Adipose tissue (tissue), 3 donors: Measurements from ENCODE around the gene TAS2R43. TPM values are rescaled to one million over a fixed set of nuclear protein-coding genes. Genes with fewer than 3 reads are reported as not detected.
"Not testable (repeated sequence)": the region's sequence is repeated elsewhere in the genome, so short reads cannot be mapped to it uniquely, and the experiment has no call there.

Experiments
- H3K27ac ChIP-seq: one replicate; pipeline ENCODE4 v1.5.1; 2013; ENCODE audit warnings: low read depth, low read length
- WGBS, 3 donors: extraction: QIAGEN DNeasy Blood & Tissue Kit; methylation state at CpG; one replicate each; pipeline ENCODE4 v1.1.7; 2013; 5-methylcytosine and 5-hydroxymethylcytosine counted together
- polyA plus RNA-seq, 3 donors: library from polyadenylated mRNA; stranded (reverse); fragments of 200-250 nt; gene quantifications; one replicate each; pipeline ENCODE4 v1.2.3, GENCODE V29; 2013
- donor health status: healthy with polysubstance abuse.
- donor health status: Bipolar disorder and iron deficiency.
- donor health status: healthy.

Gene TAS2R43
- polyA plus RNA-seq, 3 donors = not detected

DNA sequence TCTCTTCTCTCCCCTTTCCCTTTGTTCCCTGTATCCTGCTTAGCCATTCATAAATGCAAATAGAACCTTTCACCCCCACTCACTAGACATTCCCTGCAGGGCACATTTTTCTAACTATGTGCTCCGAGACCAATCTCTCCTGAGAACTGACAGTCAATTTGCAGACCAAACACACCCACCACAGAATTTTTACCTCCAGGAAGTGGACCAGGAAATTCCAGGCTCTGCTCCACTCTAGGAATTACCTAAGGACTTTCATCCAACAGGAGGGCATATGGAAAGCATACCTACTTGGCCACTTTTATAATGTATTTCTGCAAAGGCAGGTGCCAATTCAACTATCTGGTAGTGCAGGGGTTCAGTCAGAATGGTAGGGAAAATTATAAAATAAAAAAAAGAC lies 21.1 kb downstream of the TAS2R43 start:
- H3K27ac ChIP-seq = no peak overlapping the region
- WGBS, 3 donors = 65 to 86% methylated on average over 1 of the region's 1 CpG; no CpG with 5 or more reads in 1 of the 3 donors

- 78 to 90% (median 87%) methylated on average over 5 of the region's 5 CpGs for WGBS, 3 donors
- H3K27ac ChIP-seq = no peak overlapping the region
These were observed 22.2 kb downstream of the TAS2R43 start for GRCh38 chr12:11069854-11070365.

GRCh38 chr12:11067514-11067913 lies 24.6 kb downstream of the TAS2R43 start:
- WGBS, 3 donors = 27 to 68% (median 34%) methylated on average over 2 of the region's 2 CpGs
- no peak overlapping the region for H3K27ac ChIP-seq

GRCh38 chr12:11062194-11062593 lies 29.9 kb downstream of the TAS2R43 start, which contains the start of gene TAS2R46:
Gene TAS2R46 (minus strand): TSS chr12:11062294. CDS start chr12:11062294, 0 bp downstream.
- not testable (repeated sequence) for H3K27ac ChIP-seq
- WGBS, 3 donors = 89 to 100% (median 95%) methylated on average over 1 of the region's 1 CpG

DNA sequence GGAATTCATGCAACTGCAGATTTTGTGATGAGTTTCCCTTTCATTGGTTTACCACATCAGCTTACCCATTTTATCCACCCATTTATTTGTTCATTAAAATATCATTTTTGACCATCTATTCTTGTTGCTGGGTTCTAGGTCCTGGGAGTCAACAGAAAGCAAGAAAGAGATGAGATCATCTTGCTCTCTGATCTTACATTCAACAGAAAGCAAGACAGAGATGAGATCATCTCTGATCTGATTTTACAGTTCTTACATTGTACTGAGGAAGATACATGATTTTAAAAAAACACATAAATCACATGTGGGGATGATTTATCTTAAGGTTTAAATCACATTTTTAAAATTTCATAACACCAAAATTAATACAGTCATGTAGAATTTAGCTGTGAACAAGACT lies 32.3 kb downstream of the TAS2R43 start:
- H3K27ac ChIP-seq = no peak overlapping the region

DNA sequence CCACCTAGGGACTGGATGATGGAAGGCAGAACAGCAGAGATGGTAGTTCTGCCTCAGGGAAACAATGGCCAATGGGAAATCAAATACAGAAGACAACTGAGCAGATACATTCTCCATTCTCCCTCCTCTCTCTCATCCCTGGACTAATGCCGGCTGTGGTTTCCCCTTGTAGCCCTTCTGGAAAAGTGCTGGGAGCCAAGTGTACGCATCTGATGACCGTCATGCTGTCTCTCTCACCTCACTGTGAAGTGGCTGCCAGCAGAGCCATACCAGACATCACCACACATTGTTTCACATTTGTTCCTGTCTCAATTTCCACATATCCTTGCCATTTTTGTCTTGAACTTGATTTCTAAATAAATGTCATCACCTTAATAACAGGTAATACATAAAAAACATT lies 33.1 kb downstream of the TAS2R43 start:
- WGBS, 3 donors = 90 to 92% (median 91%) methylated on average over 3 of the region's 3 CpGs
- H3K27ac ChIP-seq = no peak overlapping the region

- WGBS, 3 donors = 58 to 97% (median 95%) methylated on average over 2 of the region's 2 CpGs
- no peak overlapping the region for H3K27ac ChIP-seq
These were observed 36.8 kb downstream of the TAS2R43 start for GRCh38 chr12:11055306-11055705.

DNA sequence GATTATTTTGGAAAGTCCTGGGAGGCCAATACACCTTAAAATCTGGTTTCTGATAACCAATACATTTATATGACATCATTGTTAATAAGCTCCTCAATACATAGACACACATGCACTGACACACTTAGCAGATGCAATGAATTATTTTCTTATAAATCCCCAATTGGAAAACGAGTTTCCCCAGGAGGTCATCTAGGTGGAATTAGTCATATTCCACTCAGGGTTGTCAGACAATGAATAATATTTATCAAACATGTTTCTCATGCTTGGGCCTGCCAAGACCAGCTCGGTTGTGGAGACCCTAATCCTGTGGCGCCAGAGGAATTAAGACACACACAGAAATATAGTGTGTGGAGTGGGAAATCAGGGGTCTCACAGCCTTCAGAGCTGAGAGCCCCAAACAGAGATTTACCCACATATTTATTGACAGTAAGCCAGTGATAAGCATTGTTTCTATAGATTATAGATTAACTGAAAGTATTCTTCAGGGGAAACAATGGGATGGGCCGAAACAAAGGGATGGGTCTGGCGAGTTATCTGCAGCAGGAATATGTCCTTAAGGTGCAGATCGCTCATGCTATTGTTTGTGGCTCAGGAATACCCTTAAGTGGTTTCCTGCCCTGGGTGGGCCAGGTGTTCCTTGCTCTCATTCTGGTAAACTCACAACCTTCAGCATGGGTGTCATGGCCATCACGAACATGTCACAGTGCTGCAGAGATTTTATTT lies 42.1 kb downstream of the TAS2R43 start:
- 97 to 99% (median 97%) methylated on average over 7 of the region's 7 CpGs for WGBS, 3 donors
- H3K27ac ChIP-seq = not testable (repeated sequence)

DNA sequence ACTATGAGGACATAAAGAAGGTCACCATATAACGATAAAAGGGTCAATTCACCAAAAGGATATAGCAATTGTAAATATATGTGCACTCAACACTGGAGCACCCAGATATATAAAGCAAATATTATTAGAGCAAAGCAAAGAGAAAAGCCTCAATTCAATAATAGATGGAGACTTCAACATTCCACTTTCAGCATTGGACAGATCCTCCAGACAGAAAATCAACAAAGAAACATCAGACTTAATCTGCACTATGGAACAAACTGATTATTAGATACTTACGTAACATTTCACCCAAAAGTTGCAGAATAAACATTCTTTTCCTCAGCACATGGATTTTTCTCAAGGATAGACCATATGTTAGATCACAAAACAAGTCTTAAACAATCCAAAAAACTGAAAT lies 50.7 kb downstream of the TAS2R43 start:
- WGBS, 3 donors = 49 to 90% (median 72%) methylated on average over 2 of the region's 2 CpGs
- not testable (repeated sequence) for H3K27ac ChIP-seq

Other genes starting within 250 kb of the TAS2R43 start
- gene PRR4, start 242.8 kb downstream of the TAS2R43 start, polyA plus RNA-seq = 1 to 10 TPM in 2 of 3 donors, under 1 TPM in 1; 0.59 to 5.5 (median 1.0) TPM
- 1 to 10 TPM in 2 of 3 donors, under 1 TPM in 1; 0.79 to 1.3 (median 1.2) TPM for gene PRH1, start 208.1 kb downstream of the TAS2R43 start, polyA plus RNA-seq
- not detected for gene TAS2R13, start 182.8 kb downstream of the TAS2R43 start, polyA plus RNA-seq
- gene PRH2, start 163.1 kb downstream of the TAS2R43 start, polyA plus RNA-seq = not detected
- gene TAS2R14, start 153.1 kb downstream of the TAS2R43 start, polyA plus RNA-seq = under 1 TPM in 2 of 3 donors, not detected in 1; 0.28 to 0.46 TPM
- gene TAS2R50, start 105.4 kb downstream of the TAS2R43 start, polyA plus RNA-seq = under 1 TPM in 2 of 3 donors, not detected in 1; 0.06 to 0.67 TPM
- under 1 TPM in 2 of 3 donors, not detected in 1; 0.09 to 0.28 TPM for gene TAS2R20, start 94.0 kb downstream of the TAS2R43 start, polyA plus RNA-seq
- under 1 TPM in 1 of 3 donors, not detected in 2; 0.14 TPM for gene TAS2R19, start 69.7 kb downstream of the TAS2R43 start, polyA plus RNA-seq
- under 1 TPM; 0.06 to 0.67 (median 0.12) TPM for gene TAS2R31, start 60.9 kb downstream of the TAS2R43 start, polyA plus RNA-seq
- gene TAS2R46, start 30.0 kb downstream of the TAS2R43 start, polyA plus RNA-seq = not detected
- under 1 TPM in 1 of 3 donors, not detected in 2; 0.03 TPM for gene TAS2R30, start 42.3 kb upstream of the TAS2R43 start, polyA plus RNA-seq
- 10 to 100 TPM in 1 of 3 donors, 1 to 10 TPM in 2; 2.8 to 10.3 (median 6.6) TPM for gene SMIM10L1, start 78.9 kb upstream of the TAS2R43 start, polyA plus RNA-seq
- gene TAS2R42, start 94.6 kb upstream of the TAS2R43 start, polyA plus RNA-seq = not detected
- not detected for gene PRB3, start 177.4 kb upstream of the TAS2R43 start, polyA plus RNA-seq
- not detected for gene PRB4, start 218.1 kb upstream of the TAS2R43 start, polyA plus RNA-seq